Measurements from ENCODE around the gene PRKAG2. TPM values are rescaled to one million over a fixed set of nuclear protein-coding genes. Genes with fewer than 3 reads are reported as not detected.

PRKAG2 gene
- total and polyA plus RNA-seq, 12 donors = 3.8 to 17.3 (median 10.9) TPM

- no peaks in the 10 kb centered on the region for H3K9me3 ChIP-seq (replicated peaks in 1 of 3)
- peak overlapping the region in 2 of 5 donors; percentile 65 to 73 for H3K27ac ChIP-seq
- TF ChIP-seq CTCF (IDR thresholded peaks at IDR 0.05) (no peak), POLR2A (IDR thresholded peaks at IDR 0.05) (no peak)
- peaks cover 0 to 19% of the 10 kb centered on the region in 2 donors for H3K4me1 ChIP-seq (replicated peaks in 1 of 2)
- intact Hi-C loops (cut with DNase I) = no loop called here
- no peak overlapping the region for H3K4me3 ChIP-seq
- no peaks in the 10 kb centered on the region for H3K27me3 ChIP-seq
- H3K36me3 ChIP-seq (replicated peaks in 1 of 2) = no peaks in the 10 kb centered on the region
- WGBS, 4 donors = 72 to 79% (median 77%) methylated on average over 7 to 13 of the region's 13 CpGs
- no peak for DNase-seq
These were observed 7.5 kb downstream of the PRKAG2 start for GRCh38 chr7:151869455-151869854.

- intact Hi-C loops (cut with DNase I) = no loop called here
- Histone ChIP-seq H3K27me3 (no peaks in the 10 kb centered on the region), H3K4me1 (replicated peaks in 1 of 2) (peaks cover 0 to 19% of the 10 kb centered on the region in 2 donors), H3K9me3 (replicated peaks in 1 of 3) (no peaks in the 10 kb centered on the region), H3K4me3 (no peak overlapping the region), H3K27ac (peak overlapping the region in 2 of 5 donors; percentile 65 to 73), H3K36me3 (replicated peaks in 1 of 2) (no peaks in the 10 kb centered on the region)
- TF ChIP-seq POLR2A (IDR thresholded peaks at IDR 0.05) (no peak), CTCF (IDR thresholded peaks at IDR 0.05) (no peak)
- WGBS, 4 donors = 56 to 65% (median 58%) methylated on average over 6 of the region's 6 CpGs
- no peak for DNase-seq
These were observed 7.8 kb downstream of the PRKAG2 start for GRCh38 chr7:151869109-151869428.

GRCh38 chr7:151868396-151869108 is 8.4 kb downstream of the PRKAG2 start:
- peaks cover 0 to 19% of the 10 kb centered on the region in 2 donors for H3K4me1 ChIP-seq (replicated peaks in 1 of 2)
- H3K9me3 ChIP-seq (replicated peaks in 1 of 3) = no peaks in the 10 kb centered on the region
- peak overlapping the region in 3 of 5 donors; percentile 13 to 73 (median 65) for H3K27ac ChIP-seq
- no peaks in the 10 kb centered on the region for H3K27me3 ChIP-seq
- no peak for TF ChIP-seq POLR2A (IDR thresholded peaks at IDR 0.05)
- TF ChIP-seq CTCF (IDR thresholded peaks at IDR 0.05) = no peak
- no peaks in the 10 kb centered on the region for H3K36me3 ChIP-seq (replicated peaks in 1 of 2)
- DNase-seq = peak in 1 of 7 donors; percentile 56
- no peak overlapping the region for H3K4me3 ChIP-seq
- intact Hi-C loops (cut with DNase I) = no loop called here
- 58 to 69% (median 65%) methylated on average over 23 of the region's 23 CpGs for WGBS, 4 donors

- H3K36me3 ChIP-seq (replicated peaks in 1 of 2) = no peaks in the 10 kb centered on the region
- no peak overlapping the region for H3K4me3 ChIP-seq
- TF ChIP-seq POLR2A (IDR thresholded peaks at IDR 0.05) (no peak), CTCF (IDR thresholded peaks at IDR 0.05) (no peak)
- peak in 5 of 7 donors; percentile 31 to 80 (median 41) for DNase-seq
- no peaks in the 10 kb centered on the region for H3K27me3 ChIP-seq
- peak overlapping the region in 3 of 5 donors; percentile 13 to 73 (median 65) for H3K27ac ChIP-seq
- no peaks in the 10 kb centered on the region for H3K9me3 ChIP-seq (replicated peaks in 1 of 3)
- intact Hi-C loops (cut with DNase I) = no loop called here
- peaks cover 0 to 19% of the 10 kb centered on the region in 2 donors for H3K4me1 ChIP-seq (replicated peaks in 1 of 2)
- 32 to 56% (median 48%) methylated on average over 6 of the region's 6 CpGs for WGBS, 4 donors
These were observed 9.0 kb downstream of the PRKAG2 start for GRCh38 chr7:151867912-151868311.
